CD4-positive, alpha-beta T cell treated with Interferon alpha-2 for 1 hour (primary cell): ENCODE results near the gene LRRC10.
A peak's percentile ranks its signal among the peaks of the same experiment; 100 is the strongest.

Experiments
- DNase-seq, 2 donors: peaks; one replicate each; pipeline ENCODE4 v3.0.0-alpha.2; 2020 to 2022

Gene LRRC10, protein sequence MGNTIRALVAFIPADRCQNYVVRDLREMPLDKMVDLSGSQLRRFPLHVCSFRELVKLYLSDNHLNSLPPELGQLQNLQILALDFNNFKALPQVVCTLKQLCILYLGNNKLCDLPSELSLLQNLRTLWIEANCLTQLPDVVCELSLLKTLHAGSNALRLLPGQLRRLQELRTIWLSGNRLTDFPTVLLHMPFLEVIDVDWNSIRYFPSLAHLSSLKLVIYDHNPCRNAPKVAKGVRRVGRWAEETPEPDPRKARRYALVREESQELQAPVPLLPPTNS

GRCh38 chr12:69610729-69611128, at the start of gene LRRC10:
TSS of gene LRRC10 (minus strand) at chr12:69610907. CDS start at chr12:69610838, 69 bp downstream.
- DNase-seq: no peak

GRCh38 chr12:69660164-69660863, 49.6 kb upstream of the LRRC10 start:
- DNase-seq: no peak

DNA sequence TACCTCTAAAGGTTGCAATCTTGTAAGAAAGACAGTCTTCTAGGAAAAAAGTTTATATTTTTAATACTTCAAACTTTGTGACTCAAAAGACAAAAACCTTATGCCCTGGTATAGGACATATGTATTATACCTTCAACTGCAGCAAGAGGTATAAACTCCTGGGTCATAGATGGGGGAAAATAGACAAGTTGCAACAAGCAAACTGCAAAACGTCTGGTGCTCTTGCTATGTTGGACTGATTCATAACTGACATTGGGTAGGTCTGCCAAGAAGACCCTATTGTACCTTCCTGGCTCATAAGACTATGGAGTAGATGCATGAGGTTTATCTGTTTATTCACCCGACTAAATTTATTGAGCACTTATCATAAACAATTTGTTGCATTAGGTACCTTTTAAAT, 47.5 kb upstream of the LRRC10 start:
- DNase-seq: no peak

- no peak for DNase-seq
Observed at GRCh38 chr12:69657376-69658137, 46.9 kb upstream of the LRRC10 start.

DNA sequence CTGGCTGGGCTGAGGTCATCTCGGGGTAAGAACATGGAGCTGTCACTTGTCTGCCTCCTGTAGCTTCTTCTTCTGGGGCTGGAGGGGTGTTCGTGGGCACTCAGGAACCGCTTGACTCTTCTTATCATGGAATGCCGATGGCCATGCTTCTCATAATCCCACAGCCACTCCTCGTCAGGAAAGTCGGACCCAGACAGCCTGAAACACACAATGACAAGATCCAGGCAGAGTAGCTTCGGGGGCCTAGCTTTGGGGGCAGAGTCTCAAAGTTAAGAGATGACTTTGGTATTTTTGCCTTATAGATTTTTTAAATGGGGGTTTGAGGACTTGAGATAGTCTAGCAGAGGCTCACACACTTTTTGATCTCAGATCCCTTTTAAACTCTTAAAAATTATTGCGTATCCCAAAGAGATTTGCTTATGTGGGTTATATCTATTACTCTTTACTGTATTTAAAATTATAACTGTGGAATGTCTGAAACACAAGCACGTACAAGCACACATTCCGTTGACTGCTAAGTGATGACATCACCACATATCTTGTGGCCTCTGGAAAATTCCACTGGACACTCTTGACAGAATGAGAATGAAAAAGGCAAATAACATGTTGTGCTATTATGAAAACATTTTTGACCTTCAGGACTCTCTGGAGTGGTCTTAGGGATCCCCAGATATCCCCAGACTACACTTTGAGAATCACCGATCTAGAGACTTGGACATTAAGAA, 45.1 kb upstream of the LRRC10 start:
- DNase-seq: no peak

DNA sequence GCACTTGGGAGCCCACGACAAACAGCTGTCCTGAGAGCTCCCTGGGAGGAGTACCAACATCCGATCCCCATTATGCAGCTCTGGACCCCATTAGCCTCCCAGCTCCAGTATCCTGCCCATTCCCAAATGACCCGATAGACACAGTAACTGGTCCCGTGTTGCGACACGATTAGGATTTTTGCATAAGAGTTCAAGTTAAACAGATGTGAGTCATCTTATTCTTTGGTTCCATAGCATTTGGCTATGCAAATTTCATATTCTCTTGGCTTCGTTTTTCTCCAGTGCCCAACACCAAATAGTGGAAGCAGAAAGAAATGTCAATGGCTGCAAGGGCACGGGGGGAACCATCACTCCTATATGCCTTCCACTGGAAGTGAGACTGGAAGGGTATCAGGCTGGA, 43.0 kb upstream of the LRRC10 start:
- no peak for DNase-seq

DNA sequence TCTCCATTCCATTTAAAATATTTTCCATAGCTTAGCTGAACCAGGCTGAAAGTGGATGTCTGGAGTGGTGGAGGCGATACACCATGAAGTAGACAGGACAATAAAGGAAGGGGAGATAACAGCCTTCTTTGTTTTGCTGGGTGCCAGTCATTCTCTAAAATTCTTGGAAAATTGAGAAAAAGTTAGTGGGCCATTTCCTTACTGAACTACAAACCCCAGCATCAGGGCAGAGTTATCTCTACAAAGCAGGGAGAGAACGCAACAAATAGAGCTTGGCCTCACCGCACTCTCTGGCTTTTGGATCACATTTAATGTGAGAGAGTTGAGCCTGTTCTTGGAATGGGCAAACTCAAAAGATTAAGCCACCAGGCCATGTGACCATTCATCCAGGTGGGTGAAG, 41.2 kb upstream of the LRRC10 start:
- no peak for DNase-seq

GRCh38 chr12:69649529-69649928, 38.8 kb upstream of the LRRC10 start:
- DNase-seq: no peak

DNA sequence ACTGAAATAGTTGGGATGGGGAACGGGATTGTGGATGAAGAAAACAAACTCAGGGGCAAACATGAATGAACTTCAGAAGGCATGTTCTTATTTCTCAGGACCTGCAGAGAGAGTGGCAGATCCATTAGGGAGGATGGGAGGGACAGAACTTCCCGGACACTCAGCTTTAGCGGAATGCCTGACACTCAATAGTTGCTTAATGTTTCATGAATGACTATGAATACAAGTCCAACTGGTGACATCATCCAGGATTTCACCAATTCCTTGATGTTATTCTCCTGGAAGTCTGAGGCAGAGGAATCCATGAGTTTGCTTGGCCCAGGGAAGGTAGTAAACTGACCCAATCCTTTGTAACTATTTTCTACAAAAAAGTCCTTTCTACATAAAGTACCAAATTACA, 37.8 kb upstream of the LRRC10 start:
- DNase-seq: no peak

- no peak for DNase-seq
Observed at GRCh38 chr12:69647178-69647577, 36.5 kb upstream of the LRRC10 start.

- no peak for DNase-seq
Observed at GRCh38 chr12:69645031-69645430, 34.3 kb upstream of the LRRC10 start.

- no peak for DNase-seq
Observed at GRCh38 chr12:69644511-69644910, 33.8 kb upstream of the LRRC10 start.

DNA sequence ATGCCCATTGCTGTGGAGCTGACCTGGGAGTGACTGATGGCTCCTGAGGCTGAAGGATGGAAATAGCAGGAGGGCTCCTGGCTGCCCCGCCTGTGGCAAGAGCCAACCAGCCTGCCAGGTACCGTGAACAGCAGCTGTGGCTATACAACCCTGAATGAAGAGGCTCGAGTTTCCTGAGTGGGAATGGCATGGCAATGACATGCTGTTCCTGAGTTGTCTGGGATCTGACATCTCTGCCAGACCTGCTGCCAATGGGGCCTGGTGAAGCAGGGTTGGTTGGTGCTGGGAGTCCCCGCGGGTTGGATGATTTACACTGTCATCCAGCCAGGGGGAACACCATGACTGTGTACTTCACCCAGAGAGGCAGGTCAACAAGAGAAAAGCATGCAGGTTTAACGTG, 31.8 kb upstream of the LRRC10 start:
- no peak for DNase-seq

DNA sequence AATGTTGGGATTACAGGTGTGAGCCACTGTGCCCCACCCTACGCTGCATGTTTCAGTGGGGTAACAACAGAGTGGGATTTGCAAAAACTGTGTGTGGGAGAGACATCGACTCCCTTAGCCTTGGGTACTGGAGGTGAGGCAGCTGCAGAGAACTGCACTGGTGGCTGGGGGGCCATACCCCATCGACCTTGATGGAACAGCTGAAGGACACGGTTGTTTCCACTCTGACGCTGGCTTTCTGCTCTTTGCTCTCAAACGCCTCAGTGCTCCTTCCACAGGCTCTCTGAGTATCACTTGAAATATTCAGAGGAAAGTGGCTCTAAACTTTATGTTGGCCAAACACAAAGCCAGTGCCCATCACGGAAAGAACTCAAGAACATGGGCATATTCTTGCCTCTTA, 30.8 kb upstream of the LRRC10 start:
- no peak for DNase-seq

- DNase-seq: peak; percentile 49 to 66
Observed at GRCh38 chr12:69639400-69640016, 28.8 kb upstream of the LRRC10 start.

DNA sequence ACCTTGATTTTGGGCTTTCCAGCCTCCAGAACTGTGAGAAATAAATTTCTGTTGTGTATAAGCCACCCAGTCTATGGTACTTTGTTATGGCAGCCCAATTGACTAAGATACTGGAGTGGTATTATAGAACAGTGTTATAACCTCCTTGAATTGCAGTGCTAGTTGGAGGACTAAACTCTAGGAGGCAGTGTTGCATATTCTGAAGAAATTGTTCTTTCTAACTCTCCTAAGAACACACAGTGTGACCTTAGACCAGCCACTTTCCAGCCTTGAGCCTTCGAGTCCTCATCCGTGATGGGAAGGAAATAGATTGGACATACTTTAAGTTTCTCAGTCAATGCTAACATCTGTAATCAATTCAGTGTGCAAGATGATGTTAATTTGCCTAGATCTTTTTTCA, 22.4 kb upstream of the LRRC10 start:
- no peak for DNase-seq

DNA sequence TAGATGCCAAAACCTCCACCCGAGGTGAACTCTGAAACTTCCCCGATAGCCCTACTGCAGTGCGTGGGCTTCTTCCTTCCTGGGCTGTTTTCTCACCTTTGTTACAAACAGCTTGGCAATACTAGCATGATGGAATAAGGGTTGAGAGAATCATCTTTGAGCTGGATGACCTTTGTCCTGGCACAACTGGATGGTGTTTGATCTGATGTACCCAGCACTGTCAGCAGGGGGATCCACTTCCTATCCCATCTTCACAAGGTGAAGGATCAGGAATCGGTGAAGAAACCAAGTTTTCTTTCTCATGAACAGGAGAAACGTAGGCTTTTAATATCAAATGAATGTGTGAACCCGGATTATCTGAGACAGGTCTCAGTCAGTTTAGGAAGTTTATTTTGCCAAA, 19.5 kb upstream of the LRRC10 start:
- no peak for DNase-seq

GRCh38 chr12:69627501-69627900, 16.8 kb upstream of the LRRC10 start:
- no peak for DNase-seq

GRCh38 chr12:69623970-69624369, 13.3 kb upstream of the LRRC10 start:
- no peak for DNase-seq

DNA sequence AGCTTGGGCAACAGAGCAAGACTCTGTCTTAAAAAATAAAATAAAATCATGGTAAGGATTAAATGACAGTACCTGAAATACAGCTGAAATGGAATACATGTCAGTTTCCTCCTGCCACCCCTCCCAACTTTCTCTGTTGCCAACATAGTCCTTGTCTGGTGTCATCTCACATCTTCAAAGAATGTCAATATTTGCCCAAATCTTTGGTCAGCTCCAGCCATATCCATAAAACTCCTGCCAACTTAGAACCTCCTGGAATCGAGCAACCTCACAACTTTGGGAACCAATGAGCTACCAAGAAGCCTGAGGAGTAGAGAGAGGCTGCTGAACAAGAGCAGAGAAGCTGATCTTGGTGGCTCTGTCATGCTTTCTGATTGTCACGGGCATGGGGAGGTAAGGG, 10.8 kb upstream of the LRRC10 start:
- DNase-seq: no peak

DNA sequence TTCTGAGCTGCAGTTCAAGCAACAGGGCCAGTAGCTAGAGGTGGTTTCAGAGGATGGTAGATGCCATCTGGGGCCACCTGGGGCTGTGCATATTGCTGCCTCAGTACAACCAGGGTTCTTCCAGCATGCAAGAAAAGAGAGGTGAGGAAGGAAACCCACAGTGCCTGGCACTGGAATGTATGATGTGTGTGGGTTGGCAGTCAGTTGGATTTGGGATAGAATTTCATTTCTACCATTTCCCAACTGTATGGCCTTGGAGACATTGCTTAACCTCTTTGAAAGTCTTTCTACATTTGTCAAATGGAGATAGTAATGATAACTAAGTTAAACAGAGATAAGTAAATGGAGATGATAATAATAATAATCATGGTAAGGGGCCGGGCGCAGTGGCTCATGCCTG, 10.2 kb upstream of the LRRC10 start:
- no peak for DNase-seq

GRCh38 chr12:69620077-69620476, 9.4 kb upstream of the LRRC10 start:
- no peak for DNase-seq

GRCh38 chr12:69619050-69619449, 8.3 kb upstream of the LRRC10 start:
- no peak for DNase-seq
